ENCODE measurements around the gene EXOC4.
"Not testable (repeated sequence)": the region's sequence is repeated elsewhere in the genome, so short reads cannot be mapped to it uniquely, and the experiment has no call there.

Gene EXOC4

DNA sequence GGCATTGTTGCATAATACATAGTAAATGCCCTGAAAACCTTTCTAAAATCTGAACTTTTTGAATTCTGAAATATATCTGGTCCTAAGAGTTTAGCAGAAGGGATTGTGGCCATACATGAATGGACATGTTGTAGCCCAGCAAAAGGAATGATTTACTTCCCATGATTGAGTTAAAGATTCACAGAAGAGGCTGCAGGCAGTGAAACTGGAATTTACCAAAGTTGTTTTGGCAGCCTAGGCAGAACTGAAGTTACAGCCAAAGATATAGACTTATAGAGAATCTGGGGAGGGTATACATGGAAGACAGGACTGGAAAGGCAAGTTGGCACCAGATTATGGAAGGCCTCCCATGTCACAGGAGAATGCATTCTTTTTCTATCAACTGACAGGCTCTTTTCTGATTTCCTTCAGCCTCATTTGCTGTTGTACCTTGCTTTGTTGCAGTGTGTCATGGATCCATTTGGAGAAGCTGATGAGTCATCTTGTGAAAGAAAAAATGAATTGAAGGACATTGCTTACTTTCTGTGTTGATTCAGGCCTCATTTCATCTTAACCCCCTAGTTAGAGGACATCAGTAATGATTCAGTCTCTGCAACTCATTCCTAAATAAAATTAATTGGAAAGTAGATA is 518.1 kb downstream of the EXOC4 start:
- DNase-seq: no peak

GRCh38 chr7:133771788-133772419 is 519.0 kb downstream of the EXOC4 start:
- DNase-seq: no peak

DNA sequence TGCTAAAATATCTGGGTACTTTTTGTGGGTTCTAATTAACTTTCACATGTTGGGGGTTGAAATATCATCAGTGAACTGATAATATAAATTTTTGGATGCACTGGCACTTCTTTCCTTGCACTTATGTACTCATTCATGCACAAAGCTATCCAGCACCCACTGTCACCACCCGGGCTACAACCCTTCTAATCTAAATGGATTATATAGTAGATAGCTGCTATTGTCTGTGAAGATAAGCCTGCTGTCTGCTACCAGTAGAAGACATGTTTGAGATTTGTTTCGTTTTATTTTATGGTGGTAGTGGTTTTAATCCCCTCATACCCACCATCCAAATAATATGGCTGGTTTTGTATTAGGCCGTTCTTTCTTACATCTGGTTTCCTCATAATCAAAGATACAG is 520.7 kb downstream of the EXOC4 start:
- DNase-seq: no peak

DNA sequence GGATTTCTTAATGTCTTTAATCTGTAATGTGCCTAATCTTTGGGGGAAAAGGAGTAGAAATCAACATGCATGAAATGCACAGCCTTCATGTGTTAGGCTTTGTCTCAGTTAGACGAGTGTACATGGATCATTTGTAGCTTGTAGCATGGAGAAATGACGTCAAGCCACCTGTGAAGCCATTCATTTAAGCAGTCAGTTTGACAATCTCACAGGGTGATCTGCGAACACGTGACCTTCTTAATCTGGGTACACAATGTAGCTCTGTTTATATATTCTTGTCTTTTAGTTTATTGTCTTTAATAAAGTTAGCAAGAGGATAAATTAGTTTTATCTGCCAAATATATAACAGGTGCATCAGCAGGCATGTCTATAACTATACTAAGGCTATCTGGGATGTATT is 522.3 kb downstream of the EXOC4 start:
- no peak for DNase-seq

DNA sequence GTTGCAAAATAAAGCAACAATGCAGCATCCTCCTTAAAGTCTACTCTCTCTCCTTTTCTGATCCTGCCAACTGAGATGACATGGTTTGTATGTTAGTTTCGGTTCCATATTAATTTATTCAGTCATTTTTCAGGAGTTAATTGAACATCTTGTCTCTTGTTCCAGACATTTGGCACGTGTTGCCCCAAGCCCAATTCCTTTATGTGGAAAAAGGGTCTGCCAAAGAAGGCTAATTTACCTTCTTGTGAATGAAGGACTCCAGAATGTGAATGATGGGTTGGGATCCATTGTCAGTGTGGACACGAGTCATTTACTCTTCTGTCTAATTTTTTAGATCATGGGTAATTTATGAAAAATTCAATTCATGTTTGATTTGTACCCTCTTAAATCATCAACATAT is 523.4 kb downstream of the EXOC4 start:
- no peak for DNase-seq

- no peak for DNase-seq
Observed at GRCh38 chr7:133777701-133778100, 524.8 kb downstream of the EXOC4 start.

DNA sequence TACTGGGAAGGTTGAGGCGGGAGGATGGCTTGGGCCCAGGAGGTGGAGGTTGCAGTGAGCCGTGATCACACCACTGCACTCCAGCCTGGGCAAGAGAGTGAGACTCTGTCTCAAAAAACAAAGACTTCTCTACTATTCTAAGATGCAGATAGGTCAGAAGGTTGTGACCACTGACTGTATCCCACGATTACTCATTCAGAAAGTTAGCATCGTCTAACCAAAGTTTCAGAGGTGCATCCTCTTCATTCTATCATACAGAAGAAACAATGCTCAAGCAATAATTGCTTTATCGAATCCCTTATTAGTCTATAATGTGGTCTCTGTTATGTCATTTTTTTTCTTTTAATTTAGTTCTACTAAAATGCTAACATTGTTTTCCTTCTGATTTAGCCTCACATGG is 525.6 kb downstream of the EXOC4 start:
- DNase-seq: no peak

- DNase-seq: not testable (repeated sequence)
Observed at GRCh38 chr7:133779538-133779937, 526.7 kb downstream of the EXOC4 start.

DNA sequence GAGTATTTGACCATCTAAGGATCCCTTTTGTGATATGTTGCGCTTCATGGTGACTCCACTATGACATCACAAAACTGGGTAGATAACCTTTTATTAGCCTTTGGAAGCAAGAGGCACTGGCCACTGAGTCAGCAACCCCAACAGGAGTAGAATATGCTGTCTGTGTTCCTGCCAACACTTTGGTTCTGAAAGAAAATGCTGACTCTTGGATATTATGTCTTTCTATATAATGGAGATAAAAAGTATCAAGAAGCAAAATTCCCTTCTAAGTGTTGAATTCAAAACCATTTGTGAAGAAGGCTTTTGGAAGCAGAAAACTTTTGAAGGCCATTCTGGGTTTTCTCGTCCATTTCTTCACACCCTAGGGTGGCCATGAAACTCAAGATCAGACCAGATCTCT is 528.0 kb downstream of the EXOC4 start:
- no peak for DNase-seq

GRCh38 chr7:133781486-133782090 is 528.7 kb downstream of the EXOC4 start:
- DNase-seq: no peak

GRCh38 chr7:133782470-133782869 is 529.6 kb downstream of the EXOC4 start:
- no peak for DNase-seq

- DNase-seq: no peak
Observed at GRCh38 chr7:133783276-133783675, 530.4 kb downstream of the EXOC4 start.

- no peak for DNase-seq
Observed at GRCh38 chr7:133784486-133785001, 531.7 kb downstream of the EXOC4 start.

GRCh38 chr7:133786401-133786937 is 533.6 kb downstream of the EXOC4 start:
- DNase-seq: no peak

- DNase-seq: no peak
Observed at GRCh38 chr7:133789974-133790373, 537.1 kb downstream of the EXOC4 start.

GRCh38 chr7:133790911-133791310 is 538.0 kb downstream of the EXOC4 start:
- no peak for DNase-seq

- no peak for DNase-seq
Observed at GRCh38 chr7:133794479-133794878, 541.6 kb downstream of the EXOC4 start.

- DNase-seq: no peak
Observed at GRCh38 chr7:133795068-133795665, 542.3 kb downstream of the EXOC4 start.

GRCh38 chr7:133796782-133797745 is 544.2 kb downstream of the EXOC4 start:
- no peak for DNase-seq

DNA sequence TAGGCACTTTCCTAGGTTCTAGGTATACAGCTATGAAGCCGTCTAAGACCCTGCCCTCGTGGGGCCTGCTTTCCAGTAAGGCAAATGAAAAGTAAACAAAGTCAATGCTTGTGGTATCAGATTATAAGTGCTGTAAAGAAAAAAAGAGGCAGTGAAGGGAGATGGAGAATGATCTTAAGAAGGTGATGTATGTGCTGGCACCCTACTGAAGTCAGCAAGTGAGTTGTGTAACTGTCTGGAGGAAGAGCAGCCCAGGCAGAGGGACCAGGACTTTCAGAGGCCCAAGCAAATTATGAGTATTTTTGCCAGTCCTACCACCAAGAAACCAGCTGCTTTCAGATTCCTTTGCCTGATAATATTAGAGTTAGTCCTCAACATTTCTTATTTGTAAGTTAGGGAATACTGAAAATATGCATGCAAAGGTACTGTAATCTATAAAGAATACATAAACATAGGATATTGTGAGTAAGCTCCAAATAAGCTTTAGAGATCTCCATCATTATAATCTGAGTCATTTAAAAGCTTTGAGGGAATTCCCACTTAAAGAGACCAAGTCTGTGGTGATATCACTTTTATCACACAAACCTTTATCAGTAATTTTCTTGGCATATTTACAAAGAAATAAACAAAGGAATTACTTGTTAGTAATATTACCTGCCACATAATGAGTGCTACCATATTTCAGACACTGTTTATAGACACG is 545.1 kb downstream of the EXOC4 start:
- no peak for DNase-seq

DNA sequence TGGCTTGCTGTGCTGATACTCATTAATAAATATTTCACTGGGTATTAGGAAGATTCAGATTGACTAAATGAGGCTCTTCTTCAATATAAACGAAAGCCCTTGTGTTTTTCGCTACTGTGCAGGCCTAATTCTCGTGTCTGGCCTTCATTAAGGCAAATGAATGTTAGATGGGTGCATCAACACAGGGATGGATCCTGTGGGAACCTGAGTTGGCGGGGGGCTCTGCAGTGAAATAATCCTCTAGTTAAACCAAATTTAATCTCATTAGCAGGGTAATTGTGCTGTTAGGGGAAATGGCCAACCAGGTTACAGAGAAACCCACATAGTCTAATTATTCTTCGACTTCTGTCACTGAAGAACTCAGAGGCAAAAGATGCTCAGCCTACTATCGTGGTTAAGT is 548.5 kb downstream of the EXOC4 start:
- DNase-seq: no peak

DNA sequence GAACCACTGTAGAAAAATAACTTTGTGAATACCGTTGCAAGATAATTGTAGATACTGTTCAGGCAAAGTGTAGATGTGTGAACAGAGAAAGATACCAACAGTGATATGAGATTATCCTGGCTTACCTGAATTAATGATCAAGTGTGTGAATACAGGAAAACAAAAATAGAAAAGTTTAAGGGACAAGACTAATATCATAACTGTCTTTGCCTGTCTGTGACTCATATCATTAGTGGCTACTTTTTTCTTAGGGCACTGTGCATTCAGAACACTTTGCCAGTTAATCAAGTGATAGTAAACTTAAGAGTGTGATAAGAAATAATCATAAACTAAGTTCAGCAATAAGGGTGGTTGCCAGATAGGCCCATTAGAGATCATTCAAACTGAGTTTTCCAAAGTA is 551.2 kb downstream of the EXOC4 start:
- DNase-seq: no peak

Measured in SIG-M5 (cell line).